ENCODE measurements around the gene ACSL5.

DNA sequence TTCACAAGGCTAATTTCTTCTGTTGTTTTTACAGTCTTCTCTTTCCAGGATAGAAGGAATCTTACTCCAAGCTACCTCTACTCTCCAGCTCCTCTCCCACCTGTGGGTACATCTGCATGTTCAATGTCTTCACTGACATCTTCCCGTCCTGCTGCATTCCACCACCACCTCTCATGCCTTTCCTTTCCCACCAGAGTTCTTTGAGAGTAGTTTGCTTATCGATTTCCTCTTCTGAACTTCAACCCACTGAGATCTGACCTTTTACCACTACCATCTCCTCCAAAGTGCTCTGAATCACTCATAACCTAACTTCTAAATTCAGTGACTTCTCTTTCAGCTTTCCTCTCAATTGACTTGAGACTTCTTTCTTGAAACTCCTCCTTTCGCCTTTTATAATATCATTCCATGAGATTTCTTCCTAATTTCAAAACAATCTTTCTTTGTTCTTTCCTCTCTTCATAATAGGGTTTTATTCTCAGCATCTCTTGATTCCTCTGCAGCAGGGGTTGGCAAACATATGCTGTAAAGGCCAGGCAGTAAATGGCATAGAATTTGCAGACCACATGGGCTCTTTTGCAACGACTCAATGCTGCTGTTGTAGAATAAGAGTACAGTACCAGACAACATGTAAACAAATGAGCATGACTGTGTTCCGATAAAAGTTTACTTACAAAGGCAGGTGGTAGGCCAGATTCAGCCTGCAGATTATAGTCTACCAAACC is 22.1 kb downstream of the ACSL5 start:
- TF ChIP-seq, protein P1, sequence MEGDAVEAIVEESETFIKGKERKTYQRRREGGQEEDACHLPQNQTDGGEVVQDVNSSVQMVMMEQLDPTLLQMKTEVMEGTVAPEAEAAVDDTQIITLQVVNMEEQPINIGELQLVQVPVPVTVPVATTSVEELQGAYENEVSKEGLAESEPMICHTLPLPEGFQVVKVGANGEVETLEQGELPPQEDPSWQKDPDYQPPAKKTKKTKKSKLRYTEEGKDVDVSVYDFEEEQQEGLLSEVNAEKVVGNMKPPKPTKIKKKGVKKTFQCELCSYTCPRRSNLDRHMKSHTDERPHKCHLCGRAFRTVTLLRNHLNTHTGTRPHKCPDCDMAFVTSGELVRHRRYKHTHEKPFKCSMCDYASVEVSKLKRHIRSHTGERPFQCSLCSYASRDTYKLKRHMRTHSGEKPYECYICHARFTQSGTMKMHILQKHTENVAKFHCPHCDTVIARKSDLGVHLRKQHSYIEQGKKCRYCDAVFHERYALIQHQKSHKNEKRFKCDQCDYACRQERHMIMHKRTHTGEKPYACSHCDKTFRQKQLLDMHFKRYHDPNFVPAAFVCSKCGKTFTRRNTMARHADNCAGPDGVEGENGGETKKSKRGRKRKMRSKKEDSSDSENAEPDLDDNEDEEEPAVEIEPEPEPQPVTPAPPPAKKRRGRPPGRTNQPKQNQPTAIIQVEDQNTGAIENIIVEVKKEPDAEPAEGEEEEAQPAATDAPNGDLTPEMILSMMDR (IDR thresholded peaks at IDR 0.05): no peak
- no peak for TF ChIP-seq ZFX (IDR thresholded peaks at IDR 0.05; ENCODE audit: borderline replicate concordance)

All from 22Rv1 (cell line).